Germinal center (tissue), 1 donor: ENCODE data around the gene OTOP1.
"Not testable (repeated sequence)": the region's sequence is repeated elsewhere in the genome, so short reads cannot be mapped to it uniquely, and the experiment has no call there.

Source experiments
- DNase-seq: peaks from one replicate; pipeline ENCODE4 v3.0.0; 2012; ENCODE audit warnings: mixed read lengths, low spot score

OTOP1 gene

GRCh38 chr4:4233610-4234009, 6.9 kb upstream of the OTOP1 start:
- DNase-seq, result no peak

- DNase-seq, result no peak
Measured at GRCh38 chr4:4228356-4228668, 1.6 kb upstream of the OTOP1 start.

- DNase-seq, result no peak
Measured at GRCh38 chr4:4227510-4228355, 1.0 kb upstream of the OTOP1 start.

- no peak for DNase-seq
Measured at GRCh38 chr4:4225915-4226605, 669 bp downstream of the OTOP1 start.

- no peak for DNase-seq
Measured at GRCh38 chr4:4217113-4217512, 9.6 kb downstream of the OTOP1 start.

GRCh38 chr4:4216648-4217047, 10.1 kb downstream of the OTOP1 start:
- DNase-seq, result no peak

- DNase-seq, result not testable (repeated sequence)
Measured at GRCh38 chr4:4213674-4214073, 13.1 kb downstream of the OTOP1 start.

GRCh38 chr4:4206204-4206603, 20.5 kb downstream of the OTOP1 start:
- no peak for DNase-seq

- DNase-seq, result no peak
Measured at GRCh38 chr4:4204401-4204745, 22.4 kb downstream of the OTOP1 start.

GRCh38 chr4:4203688-4204400, 22.9 kb downstream of the OTOP1 start:
- no peak for DNase-seq

GRCh38 chr4:4202510-4202909, 24.2 kb downstream of the OTOP1 start:
- no peak for DNase-seq

- no peak for DNase-seq
Measured at GRCh38 chr4:4200624-4201023, 26.1 kb downstream of the OTOP1 start.

GRCh38 chr4:4195354-4195753, 31.4 kb downstream of the OTOP1 start:
- DNase-seq, result no peak

- not testable (repeated sequence) for DNase-seq
Measured at GRCh38 chr4:4188557-4188956, 38.2 kb downstream of the OTOP1 start.

- DNase-seq, result no peak
Measured at GRCh38 chr4:4185528-4185927, 41.2 kb downstream of the OTOP1 start.

GRCh38 chr4:4182835-4183568, 43.7 kb downstream of the OTOP1 start:
- DNase-seq, result peak; percentile 25

GRCh38 chr4:4170596-4171150, 56.1 kb downstream of the OTOP1 start:
- no peak for DNase-seq

- DNase-seq, result not testable (repeated sequence)
Measured at GRCh38 chr4:4167981-4168780, 58.5 kb downstream of the OTOP1 start.

GRCh38 chr4:4166986-4167385, 59.7 kb downstream of the OTOP1 start:
- not testable (repeated sequence) for DNase-seq

GRCh38 chr4:4165701-4166392, 60.9 kb downstream of the OTOP1 start:
- DNase-seq, result not testable (repeated sequence)
